ENCODE results near the gene ADGRL4.

GRCh38 chr1:78987042-78987441, 19.5 kb downstream of the ADGRL4 start:
- TF ChIP-seq POLR2A (IDR thresholded peaks at IDR 0.05; ENCODE audit: low read depth, low read length) (no peak), POLR2AphosphoS5 (IDR thresholded peaks at IDR 0.05; ENCODE audit: low read depth, low read length) (no peak)
